NB4 (cell line): ENCODE data around the gene CDC16.

Source experiments
- CTCF ChIP-seq: IDR thresholded peaks from one replicate; pipeline ENCODE4 v1.5.1; 2012; ENCODE audit warnings: low read depth, low read length
- MYC ChIP-seq: IDR thresholded peaks from 2 replicates; pipeline ENCODE4 v1.6.1; 2011; ENCODE audit warnings: low read depth, low read length
- POLR2A ChIP-seq: IDR thresholded peaks from 2 replicates; pipeline ENCODE4 v1.6.1; 2011; ENCODE audit warnings: mild to moderate bottlenecking; ENCODE audit not compliant: insufficient read length; ENCODE audit errors: extremely low read depth
- TF ChIP-seq, protein P1 (sequence below): IDR thresholded peaks from 2 replicates; pipeline ENCODE4 v1.6.1; 2011; ENCODE audit warnings: low read depth, low read length

GRCh38 chr13:114237415-114238112, 2.9 kb downstream of the CDC16 start:
- TF ChIP-seq, protein P1, sequence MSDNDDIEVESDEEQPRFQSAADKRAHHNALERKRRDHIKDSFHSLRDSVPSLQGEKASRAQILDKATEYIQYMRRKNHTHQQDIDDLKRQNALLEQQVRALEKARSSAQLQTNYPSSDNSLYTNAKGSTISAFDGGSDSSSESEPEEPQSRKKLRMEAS, result no peak
- TF ChIP-seq CTCF (no peak), POLR2A (no peak), MYC (no peak)
